B cell (primary cell): ENCODE data around the gene AFTPH. TPM values are rescaled to one million over a fixed set of nuclear protein-coding genes. Genes with fewer than 3 reads are reported as not detected.

Source experiments
- ATAC-seq: fragments of 200-7000 bp; cut with Tn5 transposase; one replicate; pipeline ENCODE4 v1.10.0; 2021; ENCODE audit warnings: low read depth, mild to moderate bottlenecking, moderate number of reproducible peaks, moderate library complexity
- CTCF ChIA-PET: fragments of 350-600 bp; sonication (Branson Sonifier 250); formaldehyde crosslinking; loops from one replicate; lab custom pipeline; 2021; ENCODE audit warnings: antibody characterized with exemption, inconsistent platforms; lab: Charles Lee
- POLR2A ChIA-PET: fragments of 350-600 bp; sonication (Branson Sonifier 250); formaldehyde crosslinking; loops from one replicate; lab custom pipeline; 2021; ENCODE audit warnings: antibody characterized with exemption; lab: Charles Lee
- DNase-seq: peaks from one replicate; pipeline ENCODE4 v3.0.0; 2013
- H2AFZ ChIP-seq: 2 replicates; pipeline ENCODE4 v1.6.1; 2012; ENCODE audit warnings: mild to moderate bottlenecking, low read depth, low read length; ENCODE audit not compliant: insufficient read depth, poor library complexity, severe bottlenecking
- H3K27ac ChIP-seq, 2 donors: 1 replicate in 1 of 2; 2 replicates in 1 of 2; pipeline ENCODE4 v1.5.1; 2012 to 2013; ENCODE audit warnings: low read length in 2 of 2, mild to moderate bottlenecking in 2 of 2, moderate library complexity in 1 of 2
- H3K27me3 ChIP-seq, 4 experiments: fragments of 200-600 bp in 1 of 4; sonication (generic) in 1 of 4; replicated peaks in 1 of 4; 1 replicate in 2 of 4; 2 replicates in 2 of 4; pipeline versions ENCODE4 v1.6.1 to v1.7.0; 2013 to 2016; ENCODE audit warnings: low read length in 3 of 4, mild to moderate bottlenecking in 2 of 4, mixed read lengths in 1 of 4, moderate library complexity in 1 of 4; ENCODE audit not compliant: insufficient read depth in 4 of 4, control insufficient read depth in 3 of 4; ENCODE audit errors: control extremely low read depth in 1 of 4
- H3K36me3 ChIP-seq, 2 experiments: replicated peaks in 1 of 2; 1 replicate in 1 of 2; 2 replicates in 1 of 2; pipeline versions ENCODE4 v1.6.1 to v1.7.1; 2013; ENCODE audit warnings: low read length in 1 of 2; ENCODE audit not compliant: insufficient read depth in 2 of 2, control insufficient read depth in 1 of 2; ENCODE audit errors: control extremely low read depth in 1 of 2, extremely low read depth in 1 of 2
- H3K4me1 ChIP-seq, 2 donors: fragments of 200-600 bp in 1 of 2; sonication (generic) in 1 of 2; 1 replicate in 1 of 2; 2 replicates in 1 of 2; pipeline versions ENCODE4 v1.5.1 to v1.6.1; 2013 to 2017; ENCODE audit warnings: low read length in 2 of 2; ENCODE audit not compliant: control insufficient read depth in 2 of 2, insufficient read depth in 2 of 2
- H3K4me2 ChIP-seq: replicated peaks from 2 replicates; pipeline ENCODE3; 2012; ENCODE audit warnings: mild to moderate bottlenecking, low read depth, low read length; ENCODE audit not compliant: poor library complexity, severe bottlenecking
- H3K4me3 ChIP-seq, 5 experiments: fragments of 200-600 bp in 1 of 5; sonication (generic) in 1 of 5; 1 replicate in 3 of 5; 2 replicates in 2 of 5; pipeline versions ENCODE4 v1.5.1 to v1.7.0; 2011 to 2016; ENCODE audit warnings: low read length in 4 of 5, mild to moderate bottlenecking in 4 of 5, low read depth in 2 of 5, control low read depth in 1 of 5, moderate library complexity in 1 of 5; ENCODE audit not compliant: insufficient read depth in 1 of 5; ENCODE audit errors: control extremely low read depth in 1 of 5, extremely low read depth in 1 of 5
- H3K79me2 ChIP-seq: fragments of 200-600 bp; sonication (generic); one replicate; pipeline ENCODE4 v1.6.0; 2016; ENCODE audit warnings: low read length; ENCODE audit not compliant: control insufficient read depth, insufficient read depth
- H3K9ac ChIP-seq: fragments of 200-600 bp; sonication (generic); 2 replicates; pipeline ENCODE4 v1.6.1; 2017; ENCODE audit warnings: mild to moderate bottlenecking, low read length, moderate library complexity
- H3K9me3 ChIP-seq, 3 donors: one replicate each; pipeline versions ENCODE4 v1.6.1 to v1.7.1; 2013; ENCODE audit warnings: low read length in 2 of 3; ENCODE audit not compliant: control insufficient read depth in 2 of 3, insufficient read depth in 1 of 3; ENCODE audit errors: control extremely low read depth in 1 of 3
- H4K20me1 ChIP-seq: 2 replicates; pipeline ENCODE4 v1.6.0; 2012; ENCODE audit warnings: mild to moderate bottlenecking, low read length; ENCODE audit not compliant: insufficient read depth, control insufficient read depth, poor library complexity, severe bottlenecking
- H3K27ac Mint-ChIP-seq: one replicate; pipeline ENCODE4 v1.8.0; 2021; ENCODE audit warnings: mixed read lengths
- H3K27me3 Mint-ChIP-seq: one replicate; pipeline ENCODE4 v1.8.0; 2021; ENCODE audit warnings: mixed read lengths
- H3K4me1 Mint-ChIP-seq: one replicate; pipeline ENCODE4 v1.8.0; 2021; ENCODE audit warnings: mixed read lengths
- H3K4me3 Mint-ChIP-seq: one replicate; pipeline ENCODE4 v1.8.0; 2021; ENCODE audit warnings: mixed read lengths
- H3K9me3 Mint-ChIP-seq: one replicate; pipeline ENCODE4 v1.8.0; 2022; ENCODE audit warnings: mixed read lengths; ENCODE audit not compliant: insufficient read depth
- EZH2 ChIP-seq: IDR thresholded peaks from 2 replicates; pipeline ENCODE4 v1.6.1; 2012; ENCODE audit warnings: borderline replicate concordance, low read depth, mild to moderate bottlenecking, moderate library complexity, low read length; ENCODE audit not compliant: insufficient read depth, poor library complexity, severe bottlenecking
- WGBS: methylation state at CpG from one replicate; pipeline ENCODE4 v1.1.5; 2013; ENCODE audit warnings: missing lambda C conversion rate; ENCODE audit not compliant: insufficient coverage; 5-methylcytosine and 5-hydroxymethylcytosine counted together
- intact Hi-C: fragments of 100-400 bp; cut with micrococcal nuclease; formaldehyde crosslinking; loops from one replicate; pipeline ENCODE4 v1.10.0; 2022
- polyA plus RNA-seq: library from polyadenylated mRNA; depleted of rRNA; stranded (reverse); fragments of >200 nt; gene quantifications from 2 replicates; pipeline ENCODE4 v1.2.3, GENCODE V29; 2012
- total RNA-seq, 2 donors: library from RNA; stranded (reverse); fragments of 120-200 nt in 1 of 2; gene quantifications; 1 replicate in 1 of 2; 2 replicates in 1 of 2; pipeline versions ENCODE4 v1.2.3 to v1.2.4, GENCODE V29; 2013 to 2022
- TF ChIP-seq, protein P1 (sequence below): fragments of 200-600 bp; IDR thresholded peaks from one replicate; pipeline ENCODE4 v1.8.0; 2022; ENCODE audit warnings: antibody characterized with exemption, mild to moderate bottlenecking

Gene AFTPH
- total and polyA plus RNA-seq, 2 donors (not counting 1 experiment from before 2014, with no cell fraction given): 45.4 to 94.1 TPM

DNA sequence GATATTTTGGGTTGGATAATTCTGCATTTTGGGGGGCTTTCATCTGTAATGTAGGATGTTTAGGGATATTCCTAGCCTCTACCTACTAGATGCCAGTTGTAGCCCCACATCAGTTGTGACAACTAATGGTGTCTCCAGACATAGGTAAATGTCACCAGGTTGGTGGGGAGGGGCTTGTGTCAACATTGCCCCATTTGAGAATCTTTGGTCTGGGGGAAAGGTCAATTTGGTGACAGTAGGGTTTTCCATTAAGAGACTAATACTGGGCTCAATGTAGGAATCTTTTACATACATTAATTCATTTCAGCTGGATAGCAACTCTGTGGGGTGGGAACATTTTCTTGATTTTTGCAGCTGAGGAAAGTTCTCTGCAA is 6.6 kb upstream of the AFTPH start:
- Histone ChIP-seq H3K4me2 (no peak overlapping the region), H3K27ac (no peak overlapping the region), H3K4me3 (no peak overlapping the region), H3K27me3 (no peaks in the 10 kb centered on the region), H3K4me1 (peaks cover 0 to under 1% of the 10 kb centered on the region in 2 donors), H4K20me1 (no peaks in the 10 kb centered on the region), H3K36me3 (no peaks in the 10 kb centered on the region), H3K79me2 (no peaks in the 10 kb centered on the region), H2AFZ (no peak overlapping the region), H3K9me3 (no peaks in the 10 kb centered on the region), H3K9ac (no peak overlapping the region)
- Mint-ChIP-seq H3K4me1 (no peaks in the 10 kb centered on the region), H3K4me3 (no peak overlapping the region), H3K27ac (no peak overlapping the region), H3K9me3 (no peaks in the 10 kb centered on the region), H3K27me3 (peaks cover 4% of the 10 kb centered on the region)
- no peak for DNase-seq
- POLR2A ChIA-PET: no interaction called here
- intact Hi-C loops: no loop called here
- no peak for ATAC-seq
- TF ChIP-seq EZH2: no peak
- TF ChIP-seq, protein P1, sequence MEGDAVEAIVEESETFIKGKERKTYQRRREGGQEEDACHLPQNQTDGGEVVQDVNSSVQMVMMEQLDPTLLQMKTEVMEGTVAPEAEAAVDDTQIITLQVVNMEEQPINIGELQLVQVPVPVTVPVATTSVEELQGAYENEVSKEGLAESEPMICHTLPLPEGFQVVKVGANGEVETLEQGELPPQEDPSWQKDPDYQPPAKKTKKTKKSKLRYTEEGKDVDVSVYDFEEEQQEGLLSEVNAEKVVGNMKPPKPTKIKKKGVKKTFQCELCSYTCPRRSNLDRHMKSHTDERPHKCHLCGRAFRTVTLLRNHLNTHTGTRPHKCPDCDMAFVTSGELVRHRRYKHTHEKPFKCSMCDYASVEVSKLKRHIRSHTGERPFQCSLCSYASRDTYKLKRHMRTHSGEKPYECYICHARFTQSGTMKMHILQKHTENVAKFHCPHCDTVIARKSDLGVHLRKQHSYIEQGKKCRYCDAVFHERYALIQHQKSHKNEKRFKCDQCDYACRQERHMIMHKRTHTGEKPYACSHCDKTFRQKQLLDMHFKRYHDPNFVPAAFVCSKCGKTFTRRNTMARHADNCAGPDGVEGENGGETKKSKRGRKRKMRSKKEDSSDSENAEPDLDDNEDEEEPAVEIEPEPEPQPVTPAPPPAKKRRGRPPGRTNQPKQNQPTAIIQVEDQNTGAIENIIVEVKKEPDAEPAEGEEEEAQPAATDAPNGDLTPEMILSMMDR: no peak
- CTCF ChIA-PET: interaction anchor here (0.7 to 1.4 kb wide), 2 partner anchors 9 to 28 kb away, joined by 3 to 4 read pairs; no protein-coding TSS in a partner anchor

DNA sequence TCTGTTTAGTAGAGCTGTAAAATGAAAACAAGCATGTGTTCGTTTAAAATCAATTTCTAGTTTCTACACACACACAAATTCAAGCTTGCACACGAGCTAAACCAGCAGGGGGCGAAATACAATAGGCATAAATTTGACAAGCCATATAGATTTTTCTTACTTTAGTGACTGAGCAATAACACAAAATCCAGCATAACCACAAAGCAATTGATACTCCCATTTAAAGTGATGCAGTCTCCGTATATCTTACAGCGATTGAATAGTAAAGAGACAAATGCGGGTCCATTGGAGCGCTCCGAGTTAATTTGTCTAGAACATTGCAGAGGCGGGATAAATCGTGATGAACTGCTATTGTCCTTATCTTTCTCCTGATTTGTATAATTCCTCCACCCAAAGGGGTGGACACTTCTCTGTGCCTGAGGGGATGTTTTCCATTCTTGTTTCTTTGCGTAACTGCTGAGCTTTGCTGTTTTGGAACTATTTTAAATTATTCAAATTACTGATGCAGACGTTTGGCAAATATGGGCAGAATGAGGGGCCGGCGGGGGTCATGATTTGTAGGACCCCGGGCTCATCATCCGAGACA is 1.2 kb upstream of the AFTPH start:
- Histone ChIP-seq H4K20me1 (peaks cover 24% of the 10 kb centered on the region), H3K9me3 (no peaks in the 10 kb centered on the region), H3K79me2 (peaks cover 40% of the 10 kb centered on the region), H3K27ac (peak overlapping the region; percentile 92 to 97), H3K27me3 (no peaks in the 10 kb centered on the region), H3K4me1 (peaks cover 24 to 26% of the 10 kb centered on the region in 2 donors), H3K9ac (peak overlapping the region; percentile 96), H3K36me3 (peaks cover 0 to 2% of the 10 kb centered on the region in 2 experiments), H3K4me2 (peak overlapping the region; percentile 99), H2AFZ (peak overlapping the region; percentile 78), H3K4me3 (peak overlapping the region; percentile 74 to 99 (median 96))
- ATAC-seq: no peak
- Mint-ChIP-seq H3K4me1 (peaks cover 36% of the 10 kb centered on the region), H3K4me3 (peak overlapping the region; percentile 98), H3K9me3 (no peaks in the 10 kb centered on the region), H3K27me3 (no peaks in the 10 kb centered on the region), H3K27ac (peak overlapping the region; percentile 100)
- no peak for TF ChIP-seq EZH2
- TF ChIP-seq, protein P1: peak; percentile 88
- POLR2A ChIA-PET: interaction anchor here (1.1 to 1.7 kb wide), 5 partner anchors 17 to 336 kb away, joined by 3 to 5 read pairs (median 3); partner anchors contain the start of gene SERTAD2
- WGBS: 0% methylated on average over 5 of the region's 16 CpGs
- intact Hi-C loops: loop anchor here (1.0 kb wide), 3 partner anchors 39 to 350 kb away; no protein-coding TSS in a partner anchor
- CTCF ChIA-PET: interaction anchor here (0.6 to 4.9 kb wide), 52 partner anchors 9 to 715 kb away, joined by 3 to 217 read pairs (median 5); no protein-coding TSS in a partner anchor
- peak; percentile 87 for DNase-seq
